K562 (cell line): ENCODE results near the gene GNAT1. TPM values are rescaled to one million over a fixed set of nuclear protein-coding genes. Genes with fewer than 3 reads are reported as not detected.

Source experiments
- ATAC-seq: fragments of 200-7000 bp; cut with Tn5 transposase; 3 replicates; pipeline ENCODE4 v1.9.1; 2020; ENCODE audit warnings: moderate library complexity
- BruUV-seq: library from RNA; stranded (reverse); fragments of 400-500 nt; replicated peaks from 2 replicates; lab custom pipeline; 2021; lab: Mats Ljungman, UMichigan
- CTCF ChIA-PET: fragments of 300-600 bp; formaldehyde crosslinking; extraction: SDS; loops from one replicate; lab custom pipeline; 2021; ENCODE audit warnings: low intra/inter-chr PET ratio; lab: Yijun Ruan, JAX
- POLR2A ChIA-PET: fragments of 300-600, 350-650 bp; sonication (Branson Sonifier 250); formaldehyde crosslinking; extraction: SDS; loops from one replicate; lab custom pipeline; 2021; ENCODE audit warnings: antibody characterized with exemption, inconsistent platforms; lab: Yijun Ruan, JAX
- DNase-seq, 4 experiments: peaks; one replicate each; pipeline versions ENCODE4 v3.0.0 to v3.0.0-alpha.2; 2011 to 2018; ENCODE audit warnings: low spot score in 3 of 4, mixed read lengths in 3 of 4; ENCODE audit errors: extremely low read depth in 1 of 4
- FAIRE-seq: peaks from 2 replicates; lab custom pipeline; 2011; peaks lifted over from hg19 to GRCh38; lab: Jason Lieb, UNC
- H2AFZ ChIP-seq: 2 replicates; pipeline ENCODE4 v1.6.0; 2011; ENCODE audit warnings: low read depth, low read length, control low read depth, inconsistent platforms
- H3K27ac ChIP-seq: fragments of 200-600 bp; 3 replicates; pipeline ENCODE4 v1.8.0; 2011; ENCODE audit warnings: low read depth, mild to moderate bottlenecking, control low read depth, inconsistent platforms, low read length, moderate library complexity, mixed read lengths; ENCODE audit errors: extremely low read depth
- H3K27me3 ChIP-seq, 2 experiments: fragments of 300-600 bp in 1 of 2; 2 replicates in 1 of 2; 3 replicates in 1 of 2; pipeline versions ENCODE4 v1.6.0 to v1.8.0; 2011; ENCODE audit warnings: inconsistent platforms in 2 of 2, low read length in 2 of 2, mild to moderate bottlenecking in 1 of 2, mixed read lengths in 1 of 2, moderate library complexity in 1 of 2; ENCODE audit not compliant: control insufficient read depth in 2 of 2, insufficient read depth in 2 of 2
- H3K36me3 ChIP-seq: fragments of 300-600 bp; 3 replicates; pipeline ENCODE4 v1.8.0; 2011; ENCODE audit warnings: mild to moderate bottlenecking, low read length, inconsistent platforms; ENCODE audit not compliant: control insufficient read depth, insufficient read depth
- H3K4me1 ChIP-seq, 2 experiments: fragments of 200-600 bp in 1 of 2; replicated peaks in 1 of 2; 2 replicates in 1 of 2; 3 replicates in 1 of 2; pipeline versions ENCODE4 v1.5.1 to v1.8.0; 2011; ENCODE audit warnings: inconsistent platforms in 2 of 2, low read length in 2 of 2, mild to moderate bottlenecking in 1 of 2, mixed read lengths in 1 of 2, moderate library complexity in 1 of 2; ENCODE audit not compliant: control insufficient read depth in 2 of 2, insufficient read depth in 2 of 2
- H3K4me2 ChIP-seq: 2 replicates; pipeline ENCODE4 v1.6.1; 2011; ENCODE audit warnings: low read length, control low read depth, inconsistent platforms, mixed read lengths; ENCODE audit not compliant: insufficient read depth
- H3K4me3 ChIP-seq: fragments of 200-600 bp; sonication (generic), shearing (Covaris generic); 2 replicates; pipeline ENCODE4 v1.5.1; 2016; ENCODE audit warnings: control low read depth, inconsistent platforms
- H3K79me2 ChIP-seq: fragments of 200-600 bp; 3 replicates; pipeline ENCODE4 v1.8.0; 2011; ENCODE audit warnings: low read length, inconsistent platforms; ENCODE audit not compliant: control insufficient read depth, insufficient read depth
- H3K9ac ChIP-seq, 2 experiments: 2 replicates each; pipeline versions ENCODE4 v1.6.0 to v1.6.1; 2011; ENCODE audit warnings: low read depth in 2 of 2, low read length in 2 of 2, control low read depth in 1 of 2, inconsistent platforms in 1 of 2, mild to moderate bottlenecking in 1 of 2, mixed read lengths in 1 of 2; ENCODE audit not compliant: insufficient read depth in 1 of 2
- H3K9me1 ChIP-seq: one replicate; pipeline ENCODE4 v1.6.0; 2011; ENCODE audit warnings: inconsistent platforms, mild to moderate bottlenecking, low read length, moderate library complexity; ENCODE audit not compliant: control insufficient read depth, insufficient read depth
- H3K9me3 ChIP-seq: replicated peaks from 2 replicates; pipeline ENCODE4 v1.5.1; 2011; ENCODE audit warnings: low read depth, low read length, inconsistent platforms; ENCODE audit not compliant: control insufficient read depth, insufficient read depth
- H4K20me1 ChIP-seq: replicated peaks from 2 replicates; pipeline ENCODE4 v1.6.1; 2011; ENCODE audit warnings: low read length, inconsistent platforms, mixed read lengths; ENCODE audit not compliant: control insufficient read depth, insufficient read depth
- EGR1 ChIP-seq: fragments of 450-650 bp; conservative IDR thresholded peaks from 2 replicates; pipeline ENCODE4 v1.6.1; 2017; ENCODE audit warnings: mild to moderate bottlenecking
- GTF2E2 ChIP-seq: fragments of 200-800 bp; sonication (Bioruptor generic); IDR thresholded peaks from 2 replicates; pipeline ENCODE4 v1.6.1; 2016; ENCODE audit warnings: missing genetic modification characterization, missing compliant biosample characterization
- HNRNPL ChIP-seq: fragments of 200-400 bp; formaldehyde crosslinking; IDR thresholded peaks from 2 replicates; pipeline ENCODE4 v1.6.1; 2017; ENCODE audit warnings: low read depth, mild to moderate bottlenecking, low read length
- RAD21 ChIP-seq, 2 experiments: fragments of 250-450 bp in 1 of 2; fragments of 450-650 bp in 1 of 2; sonication (Bioruptor Pico) in 1 of 2; formaldehyde crosslinking in 1 of 2; IDR thresholded peaks in 1 of 2; conservative IDR thresholded peaks in 1 of 2; 2 replicates each; pipeline versions ENCODE4 v1.4.0 to v1.8.0; 2020 to 2022; ENCODE audit warnings: mild to moderate bottlenecking in 2 of 2, moderate library complexity in 1 of 2
- RB1 ChIP-seq: fragments of 450-650 bp; IDR thresholded peaks from 2 replicates; pipeline ENCODE4 v1.6.1; 2017; ENCODE audit warnings: low read depth, mild to moderate bottlenecking
- ZBTB7A ChIP-seq: IDR thresholded peaks from 2 replicates; pipeline ENCODE4 v1.6.1; 2011; ENCODE audit warnings: low read depth, mild to moderate bottlenecking, low read length, moderate library complexity, borderline replicate concordance; ENCODE audit not compliant: control insufficient read depth
- ZNF3 ChIP-seq: fragments of 250-450 bp; sonication (Bioruptor Pico); IDR thresholded peaks from 2 replicates; pipeline ENCODE4 v1.5.0; 2021; ENCODE audit warnings: mild to moderate bottlenecking, moderate library complexity
- WGBS: fragments of 100-300 bp; shearing (Covaris generic); methylation state at CpG from one replicate; pipeline ENCODE4 v1.1.6; 2016; ENCODE audit warnings: low coverage, mixed read lengths; ENCODE audit not compliant: insufficient coverage; ENCODE audit errors: missing lambda C conversion rate; 5-methylcytosine and 5-hydroxymethylcytosine counted together
- in situ Hi-C: fragments of 300-500 bp; cut with MboI; formaldehyde crosslinking; loops from 4 replicates; pipeline ENCODE4 v1.15.0; 2018; ENCODE audit warnings: inconsistent platforms, mixed read lengths
- intact Hi-C: fragments of 100-400 bp; cut with micrococcal nuclease; formaldehyde crosslinking; loops from 2 replicates; pipeline ENCODE4 v1.14.2; 2022
- polyA plus RNA-seq, 8 experiments: library from polyadenylated mRNA; depleted of rRNA in 4 of 8; stranded (reverse) in 5 of 8; unstranded in 3 of 8; fragments of >200 nt; fragmentation: Nextera tagmentation in 2 of 8; fragmentation: Illumina TruSeq in 1 of 8; extraction: Ambion mirVana in 2 of 8; extraction: Trizol in 1 of 8; gene quantifications; 2 replicates each; pipeline versions ENCODE4 v1.2.1 to v1.2.3, GENCODE V29; 2011 to 2014; ENCODE audit warnings: inconsistent platforms in 1 of 8, missing spikeins in 1 of 8
- total RNA-seq, 7 experiments: library from RNA; depleted of rRNA in 6 of 7; stranded (reverse); fragments of >200 nt in 6 of 7; fragmentation: Illumina TruSeq in 2 of 7; extraction: Trizol in 2 of 7; gene quantifications; 2 replicates each; pipeline versions ENCODE4 v1.2.1 to v1.2.3, GENCODE V29; 2011 to 2021; ENCODE audit warnings: low replicate concordance in 1 of 7
- TF ChIP-seq, protein P1 (sequence below), 3 experiments: fragments of 200-800 bp in 1 of 3; fragments of 250-450 bp in 1 of 3; fragments of 450-650 bp in 1 of 3; sonication (Bioruptor Pico) in 1 of 3; sonication (Bioruptor generic) in 1 of 3; formaldehyde crosslinking in 1 of 3; IDR thresholded peaks; 2 replicates each; pipeline versions ENCODE4 v1.6.1 to v1.8.0; 2016 to 2022; ENCODE audit warnings: mild to moderate bottlenecking in 2 of 3, missing genetic modification characterization in 2 of 3, missing compliant biosample characterization in 1 of 3, moderate library complexity in 1 of 3
- TF ChIP-seq, protein P2 (sequence below), 3 experiments: IDR thresholded peaks in 2 of 3; conservative IDR thresholded peaks in 1 of 3; 2 replicates each; pipeline ENCODE4 v1.5.1; 2011 to 2012; ENCODE audit warnings: low read length in 3 of 3, mild to moderate bottlenecking in 3 of 3, control low read depth in 2 of 3, improper control_type of control experiment in 1 of 3, inconsistent platforms in 1 of 3, low read depth in 1 of 3, mixed read lengths in 1 of 3, moderate library complexity in 1 of 3; ENCODE audit not compliant: insufficient read depth in 2 of 3

Gene GNAT1
- total and polyA plus RNA-seq, 9 of the 15 experiments (the other 6 are each of a cell fraction or from before 2014, with no cell fraction given) = not detected

DNA sequence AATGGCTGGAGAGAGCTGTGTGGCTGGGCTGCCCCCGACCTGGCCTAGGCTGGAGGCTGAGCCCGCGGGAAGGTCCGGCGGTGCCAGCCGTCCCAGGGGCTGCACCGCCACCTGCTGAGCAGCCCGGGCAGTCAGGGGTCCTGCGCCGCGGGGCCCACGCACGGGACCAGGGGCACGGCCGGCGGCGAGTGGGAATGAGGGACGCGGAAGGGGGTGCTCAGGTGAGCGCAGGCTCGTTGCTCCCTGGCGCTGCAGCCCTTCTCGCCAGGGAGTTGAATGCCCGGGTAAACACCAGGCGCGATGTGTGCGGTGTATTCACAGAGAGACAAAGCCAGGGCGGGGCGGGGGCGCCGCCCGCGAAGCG, 37.0 kb upstream of the GNAT1 start:
- Histone ChIP-seq H3K27me3 (no peaks in the 10 kb centered on the region), H3K4me1 (peaks cover 0 to 42% of the 10 kb centered on the region in 2 experiments; a peak in 3 of 5 replicates), H3K4me3 (peak overlapping the region; percentile 49), H2AFZ (no peak overlapping the region), H4K20me1 (no peaks in the 10 kb centered on the region), H3K27ac (no peak overlapping the region), H3K36me3 (no peaks in the 10 kb centered on the region), H3K79me2 (no peaks in the 10 kb centered on the region; the same call in 2 of the 3 replicates), H3K4me2 (peak overlapping the region; percentile 38; the same call in 1 of the 2 replicates), H3K9me3 (no peaks in the 10 kb centered on the region), H3K9ac (peak overlapping the region in 1 of 2 experiments; percentile 64; a peak in 1 of 4 replicates), H3K9me1 (no peaks in the 10 kb centered on the region)
- no peak for FAIRE-seq
- POLR2A ChIA-PET = no interaction called here
- in situ Hi-C loops (no loop called here), intact Hi-C loops (loop anchor here (1.0 to 2.0 kb wide), 2 partner anchors 33 to 34 kb away; no protein-coding TSS in a partner anchor)
- DNase-seq = peak in 3 of 4 experiments; percentile 31 to 42 (median 32)
- CTCF ChIA-PET = interaction anchor here (0.9 to 1.2 kb wide), 2 partner anchors 34 to 35 kb away, joined by 5 to 8 read pairs; no protein-coding TSS in a partner anchor
- peak; percentile 38 for ATAC-seq
- BruUV-seq = no TSS peak
- 4% methylated on average over 17 of the region's 34 CpGs for WGBS
- 0 out of 2 replicates have a peak, but pooled peaks have one; percentile 27 for TF ChIP-seq RB1
- TF ChIP-seq, protein P1, sequence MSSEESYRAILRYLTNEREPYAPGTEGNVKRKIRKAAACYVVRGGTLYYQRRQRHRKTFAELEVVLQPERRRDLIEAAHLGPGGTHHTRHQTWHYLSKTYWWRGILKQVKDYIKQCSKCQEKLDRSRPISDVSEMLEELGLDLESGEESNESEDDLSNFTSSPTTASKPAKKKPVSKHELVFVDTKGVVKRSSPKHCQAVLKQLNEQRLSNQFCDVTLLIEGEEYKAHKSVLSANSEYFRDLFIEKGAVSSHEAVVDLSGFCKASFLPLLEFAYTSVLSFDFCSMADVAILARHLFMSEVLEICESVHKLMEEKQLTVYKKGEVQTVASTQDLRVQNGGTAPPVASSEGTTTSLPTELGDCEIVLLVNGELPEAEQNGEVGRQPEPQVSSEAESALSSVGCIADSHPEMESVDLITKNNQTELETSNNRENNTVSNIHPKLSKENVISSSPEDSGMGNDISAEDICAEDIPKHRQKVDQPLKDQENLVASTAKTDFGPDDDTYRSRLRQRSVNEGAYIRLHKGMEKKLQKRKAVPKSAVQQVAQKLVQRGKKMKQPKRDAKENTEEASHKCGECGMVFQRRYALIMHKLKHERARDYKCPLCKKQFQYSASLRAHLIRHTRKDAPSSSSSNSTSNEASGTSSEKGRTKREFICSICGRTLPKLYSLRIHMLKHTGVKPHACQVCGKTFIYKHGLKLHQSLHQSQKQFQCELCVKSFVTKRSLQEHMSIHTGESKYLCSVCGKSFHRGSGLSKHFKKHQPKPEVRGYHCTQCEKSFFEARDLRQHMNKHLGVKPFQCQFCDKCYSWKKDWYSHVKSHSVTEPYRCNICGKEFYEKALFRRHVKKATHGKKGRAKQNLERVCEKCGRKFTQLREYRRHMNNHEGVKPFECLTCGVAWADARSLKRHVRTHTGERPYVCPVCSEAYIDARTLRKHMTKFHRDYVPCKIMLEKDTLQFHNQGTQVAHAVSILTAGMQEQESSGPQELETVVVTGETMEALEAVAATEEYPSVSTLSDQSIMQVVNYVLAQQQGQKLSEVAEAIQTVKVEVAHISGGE (CRISPR knock-in tag; IDR thresholded peaks at IDR 0.05) = no peak
- peak in 1 of 2 experiments; percentile 15; a peak in 1 of 4 replicates for TF ChIP-seq RAD21 (CRISPR knock-in tag; conservative IDR thresholded peaks at IDR 0.05 in 1 of 2, IDR thresholded peaks at IDR 0.05 in 1 of 2)
- TF ChIP-seq ZBTB7A = peak; percentile 30; the same call in 1 of the 2 replicates
- TF ChIP-seq ZNF3 (CRISPR knock-in tag) = no peak
- TF ChIP-seq EGR1 = peak; percentile 31; the same call in 1 of the 2 replicates
- no peak for TF ChIP-seq GTF2E2 (tag)
- TF ChIP-seq, protein P2, sequence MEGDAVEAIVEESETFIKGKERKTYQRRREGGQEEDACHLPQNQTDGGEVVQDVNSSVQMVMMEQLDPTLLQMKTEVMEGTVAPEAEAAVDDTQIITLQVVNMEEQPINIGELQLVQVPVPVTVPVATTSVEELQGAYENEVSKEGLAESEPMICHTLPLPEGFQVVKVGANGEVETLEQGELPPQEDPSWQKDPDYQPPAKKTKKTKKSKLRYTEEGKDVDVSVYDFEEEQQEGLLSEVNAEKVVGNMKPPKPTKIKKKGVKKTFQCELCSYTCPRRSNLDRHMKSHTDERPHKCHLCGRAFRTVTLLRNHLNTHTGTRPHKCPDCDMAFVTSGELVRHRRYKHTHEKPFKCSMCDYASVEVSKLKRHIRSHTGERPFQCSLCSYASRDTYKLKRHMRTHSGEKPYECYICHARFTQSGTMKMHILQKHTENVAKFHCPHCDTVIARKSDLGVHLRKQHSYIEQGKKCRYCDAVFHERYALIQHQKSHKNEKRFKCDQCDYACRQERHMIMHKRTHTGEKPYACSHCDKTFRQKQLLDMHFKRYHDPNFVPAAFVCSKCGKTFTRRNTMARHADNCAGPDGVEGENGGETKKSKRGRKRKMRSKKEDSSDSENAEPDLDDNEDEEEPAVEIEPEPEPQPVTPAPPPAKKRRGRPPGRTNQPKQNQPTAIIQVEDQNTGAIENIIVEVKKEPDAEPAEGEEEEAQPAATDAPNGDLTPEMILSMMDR (IDR thresholded peaks at IDR 0.05 in 2 of 3, conservative IDR thresholded peaks at IDR 0.05 in 1 of 3; ENCODE audit: insufficient read depth in 2 of 3, low read depth in 1 of 3, low read length in 3 of 3) = peak in 2 of 3 experiments; percentile 20 to 28; a peak in 2 of 6 replicates
- TF ChIP-seq HNRNPL = 0 out of 2 replicates have a peak, but pooled peaks have one; percentile 50
